ENCODE measurements around the gene OTOA.
"Not testable (repeated sequence)": the region's sequence is repeated elsewhere in the genome, so short reads cannot be mapped to it uniquely, and the experiment has no call there.

OTOA gene

DNA sequence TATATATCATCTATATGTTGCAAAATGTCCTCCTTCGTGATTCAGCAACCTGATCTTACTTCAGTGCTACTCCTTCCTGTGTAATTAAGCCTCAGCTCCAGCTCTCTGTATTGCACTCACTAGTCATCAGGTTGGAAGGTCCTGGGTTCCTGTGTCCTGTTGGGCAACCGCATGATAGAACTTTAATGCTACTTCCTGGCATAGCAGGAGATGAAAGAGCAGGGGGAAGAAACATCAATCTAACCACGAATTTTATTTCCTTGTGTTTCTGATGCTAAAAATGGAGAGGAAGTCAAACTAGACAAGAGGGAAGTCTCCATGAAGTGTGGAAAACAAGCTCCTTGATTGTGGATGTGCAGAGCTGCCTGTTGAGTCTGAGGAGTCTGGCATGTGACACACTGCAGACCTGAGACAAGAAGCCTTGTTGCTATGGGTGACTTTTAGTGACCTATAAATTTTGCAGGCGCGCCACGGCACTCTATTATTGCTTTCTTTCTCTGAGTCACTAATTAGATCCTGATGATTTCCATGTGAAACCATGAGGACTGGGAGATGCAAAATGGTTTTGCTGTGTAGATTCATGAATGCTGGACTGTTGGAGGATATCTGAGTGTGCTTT is 37.0 kb upstream of the OTOA start:
- Histone ChIP-seq H3K9ac (ENCODE audit: insufficient read length) (peak overlapping the region; percentile 68), H3K36me3 (ENCODE audit: insufficient read depth, low read length) (peaks cover 55% of the 10 kb centered on the region), H3K9me3 (ENCODE audit: low read depth, low read length) (0 out of 2 replicates have a peak, but pooled peaks cover 7% of the 10 kb centered on the region), H3K27ac (peak overlapping the region; percentile 99), H3K4me3 (peak overlapping the region; percentile 59)
- TF ChIP-seq EZH2 (IDR thresholded peaks at IDR 0.05) = no peak
- TF ChIP-seq FOXP2 (optimal IDR thresholded peaks at IDR 0.05; ENCODE audit: control extremely low read depth, extremely low read length, insufficient read depth) = no peak
- no peak for TF ChIP-seq POLR2AphosphoS5 (IDR thresholded peaks at IDR 0.05; ENCODE audit: borderline replicate concordance, low read depth, low read length)
- no peak for DNase-seq (ENCODE audit: low read depth, low spot score)

DNA sequence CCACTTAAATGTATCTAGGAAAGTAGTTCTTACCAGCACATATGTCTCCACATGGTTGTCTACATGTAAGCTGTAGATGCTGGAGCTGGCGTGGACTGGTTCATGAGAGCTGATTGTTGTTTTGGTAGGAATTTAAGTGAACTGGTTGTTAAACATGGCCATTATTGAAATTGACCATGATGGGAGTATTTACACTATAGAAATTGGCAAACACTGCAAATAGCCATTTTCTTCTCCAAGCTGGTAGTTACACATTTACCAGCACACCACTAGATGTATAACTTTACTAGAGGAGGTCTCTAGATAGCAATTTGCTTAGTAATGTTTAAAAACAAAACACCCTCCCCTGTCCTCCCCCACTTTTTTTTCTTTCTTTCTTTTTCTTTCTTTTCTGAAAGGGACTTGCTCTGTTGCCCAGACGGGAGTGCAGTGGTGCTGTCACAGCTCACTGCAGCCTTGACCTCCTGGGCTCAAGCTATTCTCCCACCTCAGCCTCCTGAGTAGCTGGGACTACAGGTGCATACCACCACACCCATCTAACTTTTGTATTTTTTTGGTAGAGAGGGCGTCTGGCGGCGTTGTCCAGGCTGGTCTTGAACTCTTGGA is 35.5 kb upstream of the OTOA start:
- Histone ChIP-seq H3K9me3 (ENCODE audit: low read depth, low read length) (0 out of 2 replicates have a peak, but pooled peaks cover 7% of the 10 kb centered on the region), H3K36me3 (ENCODE audit: insufficient read depth, low read length) (peaks cover 52% of the 10 kb centered on the region), H3K4me3 (no peak overlapping the region), H3K9ac (ENCODE audit: insufficient read length) (no peak overlapping the region), H3K27ac (no peak overlapping the region)
- no peak for DNase-seq (ENCODE audit: low read depth, low spot score)
- TF ChIP-seq EZH2 (IDR thresholded peaks at IDR 0.05) (no peak), POLR2AphosphoS5 (IDR thresholded peaks at IDR 0.05; ENCODE audit: borderline replicate concordance, low read depth, low read length) (no peak), FOXP2 (optimal IDR thresholded peaks at IDR 0.05; ENCODE audit: control extremely low read depth, extremely low read length, insufficient read depth) (no peak)

- no peak overlapping the region for H3K9ac ChIP-seq (ENCODE audit: insufficient read length)
- DNase-seq (ENCODE audit: low read depth, low spot score) = no peak
These were observed 35.0 kb upstream of the OTOA start for GRCh38 chr16:21628772-21629171.

DNA sequence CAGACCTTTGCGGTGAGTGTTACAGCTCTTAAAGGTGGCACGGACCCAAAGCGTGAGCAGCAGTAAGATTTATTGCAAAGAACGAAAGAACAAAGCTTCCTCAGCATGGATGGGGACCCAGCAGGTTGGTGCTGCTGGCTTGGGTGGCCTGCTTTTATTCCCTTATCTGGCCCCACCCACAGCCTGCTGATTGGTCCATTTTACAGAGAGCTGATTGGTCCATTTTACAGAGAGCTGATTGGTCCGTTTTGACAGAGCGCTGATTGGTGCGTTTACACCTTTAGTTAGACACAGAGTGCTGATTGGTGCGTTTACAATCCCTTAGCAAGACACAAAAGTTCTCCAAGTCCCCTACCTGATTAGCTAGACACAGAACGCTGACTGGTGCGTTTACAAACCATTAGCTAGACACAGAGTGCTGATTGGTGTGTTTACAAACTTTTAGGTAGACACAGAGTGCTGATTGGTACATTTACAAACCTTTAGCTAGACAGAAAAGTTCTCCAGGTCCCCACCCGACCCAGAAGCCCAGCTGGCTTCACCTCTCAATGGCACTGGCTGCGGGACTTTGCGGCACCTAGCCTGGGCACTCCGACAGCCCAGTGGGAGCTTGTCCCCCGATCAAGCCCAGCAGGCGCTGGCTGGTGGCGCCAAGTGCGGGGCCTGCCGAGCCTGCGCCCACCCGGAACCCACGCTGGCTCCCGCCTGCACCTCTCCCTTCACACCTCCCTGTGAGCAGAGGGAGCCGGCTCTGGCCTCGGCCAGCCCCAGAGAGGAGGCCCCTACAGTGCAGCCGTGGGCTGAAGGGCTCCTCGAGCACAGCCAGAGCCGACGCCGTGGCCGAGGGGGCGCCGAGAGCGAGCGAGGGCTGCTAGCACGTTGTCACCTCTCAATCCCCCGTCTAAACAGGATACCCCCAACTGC is 33.9 kb upstream of the OTOA start:
- DNase-seq (ENCODE audit: low read depth, low spot score); H3K9ac ChIP-seq (ENCODE audit: insufficient read length); H3K27ac ChIP-seq; H3K4me3 ChIP-seq; H3K9me3 ChIP-seq (ENCODE audit: low read depth, low read length): not testable (repeated sequence)
- H3K36me3 ChIP-seq (ENCODE audit: insufficient read depth, low read length) = peaks cover 49% of the 10 kb centered on the region

More at GRCh38 chr16:21628772-21629171, 35.0 kb upstream of the OTOA start:
- TF ChIP-seq POLR2AphosphoS5 (IDR thresholded peaks at IDR 0.05; ENCODE audit: borderline replicate concordance, low read depth, low read length) (no peak), EZH2 (IDR thresholded peaks at IDR 0.05) (no peak)
- no peak overlapping the region for H3K4me3 ChIP-seq
- H3K9me3 ChIP-seq (ENCODE audit: low read depth, low read length) = 0 out of 2 replicates have a peak, but pooled peaks cover 7% of the 10 kb centered on the region
- no peak overlapping the region for H3K27ac ChIP-seq
- H3K36me3 ChIP-seq (ENCODE audit: insufficient read depth, low read length) = peaks cover 53% of the 10 kb centered on the region

GRCh38 chr16:21630866-21631265 is 32.9 kb upstream of the OTOA start:
- not testable (repeated sequence) for H3K9ac ChIP-seq (ENCODE audit: insufficient read length); H3K9me3 ChIP-seq (ENCODE audit: low read depth, low read length); H3K4me3 ChIP-seq; DNase-seq (ENCODE audit: low read depth, low spot score); H3K27ac ChIP-seq
- H3K36me3 ChIP-seq (ENCODE audit: insufficient read depth, low read length) = peaks cover 42% of the 10 kb centered on the region

- not testable (repeated sequence) for H3K4me3 ChIP-seq; H3K27ac ChIP-seq; DNase-seq (ENCODE audit: low read depth, low spot score); H3K9ac ChIP-seq (ENCODE audit: insufficient read length); H3K9me3 ChIP-seq (ENCODE audit: low read depth, low read length)
- peaks cover 43% of the 10 kb centered on the region for H3K36me3 ChIP-seq (ENCODE audit: insufficient read depth, low read length)
These were observed 32.4 kb upstream of the OTOA start for GRCh38 chr16:21631376-21631775.

DNA sequence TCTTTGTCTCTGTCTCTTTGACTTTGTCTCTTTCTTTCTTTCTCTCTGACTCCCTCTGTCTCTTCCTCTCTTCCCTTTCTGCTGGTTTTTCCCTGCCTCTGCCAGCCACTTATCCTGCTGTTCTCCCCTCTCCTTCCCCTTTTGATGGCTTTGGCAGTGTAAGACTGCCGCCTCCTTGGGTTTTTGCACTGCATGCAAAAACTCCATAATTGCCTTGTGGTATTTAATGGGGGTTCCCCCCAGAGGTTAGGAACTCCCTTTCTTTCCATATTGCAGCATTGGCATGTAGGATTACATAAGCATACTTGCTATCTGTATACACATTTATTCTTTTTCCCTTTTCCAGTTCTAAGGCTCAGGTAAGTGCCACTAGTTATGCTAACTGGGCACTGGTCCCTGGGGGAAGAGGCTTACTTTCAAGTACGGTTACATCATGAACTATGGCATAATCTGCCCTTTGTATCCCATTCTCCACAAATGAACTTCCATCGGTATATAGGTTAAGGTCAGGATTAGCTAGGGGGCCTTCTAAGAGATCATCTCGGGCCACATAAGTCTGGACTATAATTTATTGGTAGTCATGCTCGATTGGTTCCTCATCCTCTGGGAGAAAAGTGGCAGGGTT is 31.7 kb upstream of the OTOA start:
- not testable (repeated sequence) for DNase-seq (ENCODE audit: low read depth, low spot score); H3K4me3 ChIP-seq; H3K27ac ChIP-seq; H3K9me3 ChIP-seq (ENCODE audit: low read depth, low read length); H3K9ac ChIP-seq (ENCODE audit: insufficient read length)
- H3K36me3 ChIP-seq (ENCODE audit: insufficient read depth, low read length) = peaks cover 43% of the 10 kb centered on the region

DNA sequence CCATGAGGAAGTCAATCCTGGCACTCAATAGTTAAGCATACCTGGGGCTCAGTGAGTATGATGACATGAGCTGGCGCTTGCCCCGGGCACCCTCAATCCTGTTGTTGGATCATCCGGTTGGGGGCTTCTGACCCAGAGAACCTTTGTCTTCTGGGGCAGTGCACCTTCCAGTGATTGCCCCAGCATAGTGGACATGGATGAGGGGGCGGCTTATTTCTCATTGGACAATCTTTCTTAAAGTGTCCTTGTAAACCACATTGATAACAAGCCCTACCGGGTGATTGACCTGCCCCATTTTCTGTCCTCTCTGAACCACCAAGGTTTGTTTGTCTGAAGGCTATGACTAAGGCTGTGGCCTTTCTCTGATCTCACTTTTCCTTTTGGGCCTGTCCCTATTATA is 29.6 kb upstream of the OTOA start:
- DNase-seq (ENCODE audit: low read depth, low spot score) = no peak
- no peak overlapping the region for H3K4me3 ChIP-seq
- peaks cover 26% of the 10 kb centered on the region for H3K36me3 ChIP-seq (ENCODE audit: insufficient read depth, low read length)
- no peak overlapping the region for H3K9ac ChIP-seq (ENCODE audit: insufficient read length)
- 0 out of 2 replicates have a peak, but pooled peaks cover under 1% of the 10 kb centered on the region for H3K9me3 ChIP-seq (ENCODE audit: low read depth, low read length)
- no peak overlapping the region for H3K27ac ChIP-seq
- TF ChIP-seq EZH2 (IDR thresholded peaks at IDR 0.05) = no peak
- no peak for TF ChIP-seq POLR2AphosphoS5 (IDR thresholded peaks at IDR 0.05; ENCODE audit: borderline replicate concordance, low read depth, low read length)
- TF ChIP-seq FOXP2 (optimal IDR thresholded peaks at IDR 0.05; ENCODE audit: control extremely low read depth, extremely low read length, insufficient read depth) = no peak

DNA sequence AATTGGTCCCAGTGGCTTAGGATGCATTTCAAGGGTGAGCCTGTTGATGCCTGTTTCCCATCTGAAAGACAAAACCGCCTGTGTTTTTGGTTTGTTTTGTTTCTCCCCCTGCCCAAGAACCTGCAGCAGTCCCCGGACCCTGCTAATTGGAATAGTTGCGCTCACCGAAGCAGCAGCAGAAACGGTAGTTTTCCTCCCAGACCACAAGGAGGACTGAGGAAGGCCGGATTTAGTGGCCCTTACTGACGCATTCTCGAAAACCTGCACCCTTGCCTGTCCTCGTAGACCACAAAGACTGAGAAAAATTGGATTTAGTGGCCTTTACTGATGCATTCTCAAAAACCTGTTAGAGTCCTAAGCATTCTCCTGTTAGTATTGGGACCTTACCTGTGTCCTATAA is 28.1 kb upstream of the OTOA start:
- not testable (repeated sequence) for H3K9me3 ChIP-seq (ENCODE audit: low read depth, low read length); H3K27ac ChIP-seq; DNase-seq (ENCODE audit: low read depth, low spot score); H3K4me3 ChIP-seq; H3K9ac ChIP-seq (ENCODE audit: insufficient read length)
- peaks cover 15% of the 10 kb centered on the region; the same call in 1 of the 2 replicates for H3K36me3 ChIP-seq (ENCODE audit: insufficient read depth, low read length)

Measured in SK-N-MC (cell line).